ENCODE measurements around the gene RALY. TPM values are rescaled to one million over a fixed set of nuclear protein-coding genes. Genes with fewer than 3 reads are reported as not detected.

The RALY gene
- polyA plus RNA-seq, 1 donor from 2014 or later = 221 TPM

- Histone ChIP-seq H3F3A (ENCODE audit: insufficient read depth, low read length, poor library complexity, severe bottlenecking) (no peaks in the 10 kb centered on the region), H3K9ac (ENCODE audit: low read length) (no peak overlapping the region), H3K4me2 (ENCODE audit: low read length) (no peak overlapping the region), H4K20me1 (ENCODE audit: insufficient read depth) (no peaks in the 10 kb centered on the region), H3K27me3 (ENCODE audit: insufficient read depth, low read depth, low read length) (no peaks in the 10 kb centered on the region), H2AFZ (ENCODE audit: low read depth, low read length) (no peak overlapping the region), H3K4me3 (ENCODE audit: low read length) (no peak overlapping the region), H3K27ac (ENCODE audit: low read length) (no peak overlapping the region), H3K9me2 (ENCODE audit: insufficient read depth, low read length) (no peaks in the 10 kb centered on the region), H3K79me2 (replicated peaks; ENCODE audit: insufficient read depth, low read length) (peaks cover 8% of the 10 kb centered on the region), H3K36me3 (ENCODE audit: insufficient read depth, low read length) (peaks cover 23% of the 10 kb centered on the region), H3K9me3 (ENCODE audit: low read length) (no peaks in the 10 kb centered on the region)
- TF ChIP-seq RAD21 (conservative IDR thresholded peaks at IDR 0.05) (no peak), EP300 (conservative IDR thresholded peaks at IDR 0.05; ENCODE audit: poor library complexity, severe bottlenecking) (no peak), MXI1 (conservative IDR thresholded peaks at IDR 0.05; ENCODE audit: poor library complexity, severe bottlenecking) (no peak)
Measured at GRCh38 chr20:34100576-34100975, 106.9 kb downstream of the RALY start.

- Histone ChIP-seq H3K4me3 (ENCODE audit: low read length) (no peak overlapping the region), H2AFZ (ENCODE audit: low read depth, low read length) (no peak overlapping the region), H3F3A (ENCODE audit: insufficient read depth, low read length, poor library complexity, severe bottlenecking) (no peaks in the 10 kb centered on the region), H3K79me2 (replicated peaks; ENCODE audit: insufficient read depth, low read length) (peaks cover 25% of the 10 kb centered on the region), H3K9me2 (ENCODE audit: insufficient read depth, low read length) (no peaks in the 10 kb centered on the region), H3K9me3 (ENCODE audit: low read length) (no peaks in the 10 kb centered on the region), H4K20me1 (ENCODE audit: insufficient read depth) (no peaks in the 10 kb centered on the region), H3K36me3 (ENCODE audit: insufficient read depth, low read length) (peaks cover 21% of the 10 kb centered on the region), H3K9ac (ENCODE audit: low read length) (no peak overlapping the region), H3K27ac (ENCODE audit: low read length) (no peak overlapping the region), H3K4me2 (ENCODE audit: low read length) (no peak overlapping the region), H3K27me3 (ENCODE audit: insufficient read depth, low read depth, low read length) (no peaks in the 10 kb centered on the region)
- TF ChIP-seq MXI1 (conservative IDR thresholded peaks at IDR 0.05; ENCODE audit: poor library complexity, severe bottlenecking) = no peak
- TF ChIP-seq, protein P1, sequence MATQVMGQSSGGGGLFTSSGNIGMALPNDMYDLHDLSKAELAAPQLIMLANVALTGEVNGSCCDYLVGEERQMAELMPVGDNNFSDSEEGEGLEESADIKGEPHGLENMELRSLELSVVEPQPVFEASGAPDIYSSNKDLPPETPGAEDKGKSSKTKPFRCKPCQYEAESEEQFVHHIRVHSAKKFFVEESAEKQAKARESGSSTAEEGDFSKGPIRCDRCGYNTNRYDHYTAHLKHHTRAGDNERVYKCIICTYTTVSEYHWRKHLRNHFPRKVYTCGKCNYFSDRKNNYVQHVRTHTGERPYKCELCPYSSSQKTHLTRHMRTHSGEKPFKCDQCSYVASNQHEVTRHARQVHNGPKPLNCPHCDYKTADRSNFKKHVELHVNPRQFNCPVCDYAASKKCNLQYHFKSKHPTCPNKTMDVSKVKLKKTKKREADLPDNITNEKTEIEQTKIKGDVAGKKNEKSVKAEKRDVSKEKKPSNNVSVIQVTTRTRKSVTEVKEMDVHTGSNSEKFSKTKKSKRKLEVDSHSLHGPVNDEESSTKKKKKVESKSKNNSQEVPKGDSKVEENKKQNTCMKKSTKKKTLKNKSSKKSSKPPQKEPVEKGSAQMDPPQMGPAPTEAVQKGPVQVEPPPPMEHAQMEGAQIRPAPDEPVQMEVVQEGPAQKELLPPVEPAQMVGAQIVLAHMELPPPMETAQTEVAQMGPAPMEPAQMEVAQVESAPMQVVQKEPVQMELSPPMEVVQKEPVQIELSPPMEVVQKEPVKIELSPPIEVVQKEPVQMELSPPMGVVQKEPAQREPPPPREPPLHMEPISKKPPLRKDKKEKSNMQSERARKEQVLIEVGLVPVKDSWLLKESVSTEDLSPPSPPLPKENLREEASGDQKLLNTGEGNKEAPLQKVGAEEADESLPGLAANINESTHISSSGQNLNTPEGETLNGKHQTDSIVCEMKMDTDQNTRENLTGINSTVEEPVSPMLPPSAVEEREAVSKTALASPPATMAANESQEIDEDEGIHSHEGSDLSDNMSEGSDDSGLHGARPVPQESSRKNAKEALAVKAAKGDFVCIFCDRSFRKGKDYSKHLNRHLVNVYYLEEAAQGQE (IDR thresholded peaks at IDR 0.05; ENCODE audit: borderline replicate concordance) = no peak
- TF ChIP-seq EP300 (conservative IDR thresholded peaks at IDR 0.05; ENCODE audit: poor library complexity, severe bottlenecking) = no peak
- TF ChIP-seq POLR2AphosphoS5 (IDR thresholded peaks at IDR 0.05) = no peak
- TF ChIP-seq TAF1 (IDR thresholded peaks at IDR 0.05; ENCODE audit: low read depth) = no peak
- no peak for TF ChIP-seq SMC3 (conservative IDR thresholded peaks at IDR 0.05; ENCODE audit: poor library complexity)
- TF ChIP-seq RAD21 (conservative IDR thresholded peaks at IDR 0.05) = no peak
Measured at GRCh38 chr20:34102342-34102741, 108.6 kb downstream of the RALY start.

DNA sequence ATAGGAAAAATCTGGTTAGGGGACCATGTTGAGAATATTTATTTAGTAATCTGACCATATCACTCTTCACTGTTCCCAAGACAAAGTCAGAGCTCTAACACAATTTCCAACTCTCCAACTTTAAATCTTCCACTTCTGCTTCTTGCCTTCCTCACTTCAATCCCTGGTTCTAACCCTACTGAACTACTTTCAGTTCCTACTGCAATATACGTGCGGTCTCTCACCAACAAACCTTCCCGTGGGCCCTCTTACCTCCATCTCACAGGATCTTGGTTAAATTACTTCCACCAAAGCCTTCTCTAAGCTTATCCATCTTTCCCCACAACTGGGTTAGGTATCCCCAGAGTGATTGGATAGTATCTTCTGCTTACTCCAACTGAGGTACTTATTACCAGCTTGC lies 110.3 kb downstream of the RALY start:
- Histone ChIP-seq H4K20me1 (ENCODE audit: insufficient read depth) (no peaks in the 10 kb centered on the region), H3K27ac (ENCODE audit: low read length) (no peak overlapping the region), H3F3A (ENCODE audit: insufficient read depth, low read length, poor library complexity, severe bottlenecking) (no peaks in the 10 kb centered on the region), H3K79me2 (replicated peaks; ENCODE audit: insufficient read depth, low read length) (peaks cover 37% of the 10 kb centered on the region), H3K9me2 (ENCODE audit: insufficient read depth, low read length) (no peaks in the 10 kb centered on the region), H3K4me2 (ENCODE audit: low read length) (no peak overlapping the region), H3K36me3 (ENCODE audit: insufficient read depth, low read length) (peaks cover 21% of the 10 kb centered on the region), H3K27me3 (ENCODE audit: insufficient read depth, low read depth, low read length) (no peaks in the 10 kb centered on the region), H3K9me3 (ENCODE audit: low read length) (no peaks in the 10 kb centered on the region), H2AFZ (ENCODE audit: low read depth, low read length) (no peak overlapping the region), H3K4me3 (ENCODE audit: low read length) (no peak overlapping the region), H3K9ac (ENCODE audit: low read length) (no peak overlapping the region)
- TF ChIP-seq EP300 (conservative IDR thresholded peaks at IDR 0.05; ENCODE audit: poor library complexity, severe bottlenecking) (no peak), MXI1 (conservative IDR thresholded peaks at IDR 0.05; ENCODE audit: poor library complexity, severe bottlenecking) (no peak), CTCF (IDR thresholded peaks at IDR 0.05; ENCODE audit: poor library complexity, severe bottlenecking) (no peak), POLR2AphosphoS5 (IDR thresholded peaks at IDR 0.05) (no peak), RAD21 (conservative IDR thresholded peaks at IDR 0.05) (no peak), SMC3 (conservative IDR thresholded peaks at IDR 0.05; ENCODE audit: poor library complexity) (no peak), EZH2 (IDR thresholded peaks at IDR 0.05; ENCODE audit: borderline replicate concordance, insufficient read depth, low read length, poor library complexity, severe bottlenecking) (no peak), TAF1 (IDR thresholded peaks at IDR 0.05; ENCODE audit: low read depth) (no peak)
- TF ChIP-seq, protein P1 (IDR thresholded peaks at IDR 0.05; ENCODE audit: borderline replicate concordance) = no peak
